ENCODE measurements around the gene TMEM115.

The TMEM115 gene, protein sequence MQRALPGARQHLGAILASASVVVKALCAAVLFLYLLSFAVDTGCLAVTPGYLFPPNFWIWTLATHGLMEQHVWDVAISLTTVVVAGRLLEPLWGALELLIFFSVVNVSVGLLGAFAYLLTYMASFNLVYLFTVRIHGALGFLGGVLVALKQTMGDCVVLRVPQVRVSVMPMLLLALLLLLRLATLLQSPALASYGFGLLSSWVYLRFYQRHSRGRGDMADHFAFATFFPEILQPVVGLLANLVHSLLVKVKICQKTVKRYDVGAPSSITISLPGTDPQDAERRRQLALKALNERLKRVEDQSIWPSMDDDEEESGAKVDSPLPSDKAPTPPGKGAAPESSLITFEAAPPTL

DNA sequence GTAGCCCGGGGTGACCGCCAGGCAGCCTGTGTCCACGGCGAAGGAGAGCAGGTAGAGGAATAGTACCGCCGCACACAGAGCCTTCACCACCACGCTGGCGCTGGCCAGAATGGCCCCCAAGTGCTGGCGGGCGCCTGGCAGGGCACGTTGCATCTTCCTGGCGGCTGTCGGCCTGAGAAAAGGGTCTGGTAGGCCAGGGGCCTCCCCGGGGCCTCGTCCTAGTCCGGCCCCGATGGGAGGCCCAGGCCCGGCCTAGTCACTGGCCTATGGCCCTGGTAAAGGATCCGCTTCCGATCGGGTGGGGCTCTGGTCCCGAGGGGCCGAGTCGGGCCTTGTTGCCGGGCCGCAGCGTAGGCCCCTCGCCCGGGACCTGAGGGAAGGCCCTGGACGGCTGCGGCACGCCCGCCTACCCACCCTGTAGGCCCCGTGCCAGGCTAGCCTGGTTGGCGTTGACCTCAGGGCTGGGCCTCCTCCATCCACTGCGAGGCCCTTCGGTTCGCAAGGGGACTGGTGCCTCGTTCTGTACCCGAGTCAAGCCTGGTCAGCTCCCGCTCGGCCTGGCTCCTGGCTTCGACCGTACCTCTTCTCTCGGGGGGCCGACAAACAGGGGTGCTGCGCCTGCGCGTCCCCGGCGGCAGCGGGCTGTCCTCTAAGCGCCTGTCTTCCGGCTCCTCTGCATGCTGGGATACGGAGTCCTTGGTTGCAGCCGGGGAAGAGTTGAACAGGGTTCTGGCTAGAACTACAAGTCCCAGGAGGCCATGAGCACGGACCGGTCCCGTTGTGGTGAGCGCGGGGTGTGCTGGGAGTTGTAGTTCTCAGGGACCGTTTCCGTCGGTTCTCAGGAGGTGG, at the start of gene TMEM115:
TSS of gene TMEM115 (minus strand) at position 611 of the 849 bp plus-strand sequence. CDS start at position 153, 458 bp downstream.
- DNase-seq, result peak; percentile 80

DNA sequence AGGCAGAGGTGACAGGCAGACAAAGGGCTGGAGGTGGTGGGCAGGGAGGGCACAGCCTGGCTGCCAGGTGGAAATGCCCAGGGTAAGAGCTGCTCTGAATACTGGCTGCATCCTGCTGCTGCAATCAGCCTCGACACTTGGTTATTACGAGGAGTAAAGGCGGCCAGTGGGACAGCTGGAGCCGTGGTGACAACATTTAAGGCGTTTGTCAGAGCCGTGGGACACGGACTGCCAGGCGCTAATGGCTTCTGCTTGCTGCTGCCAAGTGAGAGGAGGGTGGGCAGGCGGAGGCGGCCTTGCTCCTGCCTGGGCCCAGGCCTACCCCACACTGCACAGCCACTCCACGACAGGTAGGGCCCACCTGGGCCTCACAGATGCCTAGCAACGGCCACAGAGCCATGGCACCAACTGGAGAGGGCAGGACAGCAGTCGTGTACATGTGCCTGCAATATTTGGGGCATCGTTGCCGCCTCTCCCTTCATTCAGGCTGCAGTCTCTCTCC, 49.2 kb upstream of the TMEM115 start:
- no peak for DNase-seq

DNA sequence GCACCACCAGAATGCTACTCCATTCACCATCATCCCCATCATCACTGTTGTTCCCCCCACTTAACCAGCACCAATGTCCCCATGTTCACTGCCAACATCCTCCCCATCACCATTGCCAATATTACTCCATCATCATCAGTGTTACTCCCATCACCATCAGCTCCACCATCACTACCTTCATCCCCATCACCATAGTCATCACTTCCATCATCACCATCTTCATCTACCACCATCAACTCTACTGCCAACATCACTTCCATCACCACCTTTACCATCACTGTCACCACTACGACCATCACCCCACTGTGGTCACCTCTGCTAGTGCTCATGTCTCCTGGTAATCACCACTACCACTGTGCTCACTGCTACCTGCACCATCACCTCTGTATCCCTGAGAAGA, 47.2 kb upstream of the TMEM115 start:
- no peak for DNase-seq

DNA sequence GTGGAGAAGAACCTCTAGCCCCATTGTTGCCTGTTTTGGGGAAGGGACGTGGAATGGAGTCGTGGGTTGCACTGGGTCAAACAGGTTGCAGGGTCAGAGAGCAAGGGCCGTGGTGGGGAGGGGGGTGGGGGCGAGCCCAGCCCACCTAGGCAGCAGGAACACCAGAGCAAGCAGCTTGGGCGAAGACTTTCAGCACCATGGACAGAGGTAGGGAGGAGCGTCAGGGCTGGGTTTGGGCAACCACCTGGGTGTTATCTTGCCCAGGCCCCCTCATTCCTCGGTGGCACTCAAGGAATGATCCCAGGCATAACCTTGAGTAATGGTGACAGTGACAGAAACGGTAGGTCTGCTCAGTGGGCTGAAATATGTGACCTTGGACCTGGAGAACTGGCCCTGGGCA, 45.9 kb upstream of the TMEM115 start:
- DNase-seq, result no peak

DNA sequence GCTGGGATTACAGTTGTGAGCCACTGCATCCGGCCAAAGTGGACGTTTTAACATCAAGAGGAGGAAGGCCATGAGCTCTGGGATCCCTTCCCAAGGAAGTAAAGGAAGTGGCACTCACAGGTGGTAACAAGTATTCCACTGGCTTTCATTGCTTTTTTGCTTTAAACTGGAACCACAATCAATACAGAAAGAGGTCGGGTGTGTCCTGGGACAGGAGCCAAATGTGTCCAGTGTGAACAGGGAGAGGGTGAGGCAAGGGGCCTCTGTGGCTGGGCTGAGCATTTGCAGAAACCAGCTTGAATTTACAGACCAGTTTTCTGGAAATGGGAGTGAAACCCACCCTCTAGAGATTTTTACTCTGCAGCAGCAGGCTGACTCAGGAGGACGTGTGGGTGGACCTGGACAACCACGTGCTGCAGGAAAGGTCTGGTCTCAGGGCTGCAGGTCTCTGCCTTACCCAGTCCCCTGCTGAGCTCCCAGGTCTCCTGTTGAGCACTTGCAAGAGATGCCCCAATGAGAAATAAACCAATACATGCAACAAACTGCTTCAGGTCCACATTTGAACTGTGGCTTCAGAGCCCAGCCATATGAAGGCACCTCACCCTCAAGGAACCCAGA, 42.8 kb upstream of the TMEM115 start:
- DNase-seq, result no peak

DNA sequence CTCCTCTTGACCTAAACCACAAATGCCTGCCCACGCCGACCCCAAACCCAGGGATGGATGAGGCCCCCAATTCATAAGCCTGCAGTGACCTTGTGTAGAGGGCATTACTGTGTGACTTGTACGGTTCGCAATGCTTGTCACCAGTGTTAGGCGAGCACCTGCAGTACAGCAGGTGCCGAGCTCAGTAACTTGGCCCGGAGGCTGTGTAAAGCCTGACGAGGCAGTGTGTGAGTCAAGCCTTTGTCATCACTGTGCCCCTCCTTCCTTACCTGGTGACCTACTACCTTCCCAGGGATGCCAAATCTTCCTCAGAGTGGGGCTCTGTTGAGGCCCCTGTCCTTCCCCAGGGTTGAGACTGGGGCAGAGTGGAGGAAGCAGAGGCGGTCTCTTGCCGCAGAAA, 37.2 kb upstream of the TMEM115 start:
- DNase-seq, result no peak

DNA sequence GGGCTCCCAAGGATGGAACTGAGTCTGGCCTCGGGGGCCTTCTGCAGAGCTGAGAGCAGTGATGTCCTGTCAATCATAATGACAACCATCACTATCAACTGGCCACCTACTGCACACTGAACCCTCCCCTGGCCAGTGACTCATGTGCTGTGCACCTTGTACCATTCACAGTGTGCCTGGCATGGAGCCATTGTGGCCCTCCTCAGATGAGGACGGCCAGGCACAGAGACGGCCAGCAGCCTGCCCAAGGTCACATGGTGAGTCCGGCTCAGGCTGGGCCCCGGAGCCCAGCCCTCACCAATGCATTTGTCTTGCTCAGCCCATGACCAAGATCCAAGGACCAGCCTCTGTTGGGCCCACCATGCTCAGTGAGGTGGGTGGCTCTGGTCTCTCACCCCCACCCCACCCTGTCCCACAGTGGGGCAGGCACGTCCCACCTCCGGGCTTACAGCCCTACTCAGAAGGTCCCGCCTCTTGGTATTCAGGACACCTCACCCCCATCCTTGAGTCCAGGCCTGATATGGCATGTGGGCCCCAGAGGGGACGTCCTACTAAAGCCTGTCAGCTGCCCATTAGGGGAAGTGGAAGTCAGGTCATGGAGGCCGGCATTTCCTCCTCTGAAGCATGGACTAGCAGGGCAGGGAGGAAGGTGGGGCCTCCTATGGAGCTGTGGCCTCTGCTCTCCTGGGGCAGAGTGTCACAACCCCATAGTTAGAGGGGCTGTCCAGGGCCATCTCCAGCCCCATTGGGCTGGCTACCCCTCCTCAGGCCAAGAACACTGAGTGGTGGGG, 35.9 kb upstream of the TMEM115 start:
- no peak for DNase-seq

DNA sequence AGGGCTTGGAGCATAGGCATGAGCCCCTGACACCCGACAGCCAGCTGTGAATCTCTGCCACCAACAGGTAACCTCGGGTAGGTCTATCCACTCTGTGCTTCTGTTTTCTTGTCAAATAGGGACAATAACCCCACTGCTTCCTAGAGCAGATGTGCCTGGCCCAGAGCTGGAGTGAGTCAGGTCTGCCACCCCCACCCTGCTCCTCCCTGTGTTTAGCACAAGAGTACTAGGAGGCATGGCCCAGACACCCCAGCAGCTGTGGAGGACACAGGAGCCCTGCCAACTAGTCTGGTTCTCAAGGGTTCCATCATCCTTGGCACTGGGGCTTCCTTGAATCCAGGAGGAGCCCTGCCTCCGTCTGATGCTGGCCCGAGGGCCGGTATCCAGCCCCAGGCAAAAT, 33.7 kb upstream of the TMEM115 start:
- DNase-seq, result no peak

DNA sequence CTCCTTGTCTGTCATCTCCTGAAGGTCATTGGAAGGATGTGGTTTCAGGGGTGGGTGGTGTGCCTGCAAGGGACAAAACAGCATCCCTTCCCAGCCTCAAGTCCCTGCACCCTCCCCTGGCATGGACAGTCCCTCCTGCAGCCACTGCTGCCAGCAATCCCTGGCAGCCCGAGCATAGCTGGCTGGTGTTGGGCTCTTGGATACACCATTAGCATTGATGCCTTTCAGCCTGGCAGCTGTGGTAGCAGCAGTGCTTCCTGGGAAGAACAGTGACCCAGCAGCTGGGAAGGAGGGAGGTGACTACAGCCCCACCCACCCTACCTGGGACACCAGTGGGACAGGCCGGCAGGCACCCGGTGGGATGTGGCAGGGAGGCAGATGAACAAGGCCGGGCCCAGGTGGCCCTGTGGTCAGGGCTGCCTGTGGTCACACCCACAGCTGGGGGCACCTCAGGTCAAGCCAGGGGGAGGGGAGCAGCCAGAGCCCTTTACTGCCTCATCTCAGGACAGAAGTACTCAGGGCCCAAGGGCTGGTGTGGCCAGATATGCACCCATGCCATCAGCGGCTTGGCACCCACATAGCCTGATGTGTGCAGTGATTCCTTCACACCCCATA, 32.9 kb upstream of the TMEM115 start:
- no peak for DNase-seq

DNA sequence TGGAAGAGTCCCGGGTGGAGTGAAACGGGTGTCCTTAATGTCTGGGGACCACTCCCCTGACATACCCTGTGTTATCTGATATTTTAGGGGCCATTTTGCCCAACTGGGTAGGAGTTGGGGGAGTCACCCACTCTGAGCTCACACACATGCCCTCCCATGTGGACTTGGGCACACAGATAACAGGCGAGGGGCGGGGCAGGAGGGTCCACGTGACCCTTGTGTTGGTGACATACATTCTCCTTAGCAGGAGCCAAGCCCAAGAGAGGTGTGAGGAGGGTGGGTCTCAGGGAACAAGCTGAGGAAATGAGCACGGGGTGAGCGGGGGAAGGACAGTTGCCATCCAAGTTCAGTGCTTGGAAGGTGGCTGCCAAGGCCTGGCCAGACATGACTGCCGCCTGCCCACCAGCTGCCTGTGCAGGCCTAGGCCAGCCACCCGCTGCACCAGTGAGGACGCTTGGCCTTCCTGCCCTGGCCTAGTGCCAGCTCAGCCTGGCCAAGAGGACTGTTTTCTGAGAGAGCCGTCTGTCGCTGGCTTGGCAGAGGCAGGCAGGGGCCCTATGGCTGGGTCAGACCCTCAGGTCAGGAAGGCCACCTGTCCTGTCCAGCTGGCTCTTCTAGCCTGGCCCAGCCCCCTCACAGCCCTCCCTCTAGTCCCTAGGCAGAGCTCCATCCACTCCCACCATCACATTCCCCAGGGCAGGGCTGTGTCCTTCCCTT, 31.3 kb upstream of the TMEM115 start:
- DNase-seq, result peak; percentile 7

DNA sequence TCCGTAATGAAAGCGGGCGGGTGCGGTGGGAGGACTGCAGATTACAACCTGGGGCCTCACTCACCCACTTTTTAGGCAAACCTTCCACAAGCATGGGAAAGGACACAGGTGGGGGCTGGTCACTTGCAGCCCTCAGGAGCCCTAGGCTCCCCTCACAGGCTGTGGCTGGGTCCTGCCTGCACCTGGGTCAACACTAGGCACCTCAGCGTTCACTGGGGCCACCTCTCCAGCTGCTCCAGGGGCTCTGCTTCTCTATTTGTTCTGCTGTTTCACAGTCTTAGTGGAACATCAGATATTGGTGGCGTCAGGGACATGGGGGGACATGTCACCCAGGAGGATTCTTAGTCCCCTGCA, 30.1 kb upstream of the TMEM115 start:
- DNase-seq, result no peak

DNA sequence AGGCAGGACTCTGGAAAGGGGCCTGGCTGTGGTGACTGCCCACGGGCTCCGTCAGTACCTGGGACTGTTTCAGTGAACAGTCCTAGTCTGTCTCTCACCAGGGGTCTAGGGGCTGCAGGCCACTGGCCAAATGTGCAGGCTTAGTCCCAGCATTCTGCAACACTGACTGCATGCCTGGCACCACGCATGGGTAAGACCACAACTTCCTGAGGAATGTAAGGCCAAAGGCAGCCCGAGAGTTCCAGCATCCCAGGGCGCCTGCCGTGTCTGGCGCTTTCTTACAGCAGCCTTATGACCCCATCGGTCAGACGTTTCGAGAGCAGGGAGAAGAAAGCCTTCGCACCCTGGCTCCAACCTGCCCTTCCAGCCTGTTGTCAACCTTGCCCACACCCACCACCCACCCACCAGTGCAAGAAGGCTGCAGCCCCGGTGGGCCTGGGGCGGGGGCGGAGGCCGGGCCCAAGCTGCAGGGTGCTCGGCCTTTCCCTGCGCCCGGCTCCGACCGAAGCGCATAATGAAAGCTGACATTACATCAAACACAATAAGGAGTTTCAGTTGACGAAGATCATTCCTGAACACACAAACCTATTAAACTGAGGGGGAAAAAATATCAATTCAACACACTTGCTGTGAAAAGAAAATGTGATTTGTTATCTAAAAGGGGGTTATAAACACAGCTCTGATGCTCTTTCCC, 29.5 kb upstream of the TMEM115 start:
- no peak for DNase-seq

DNA sequence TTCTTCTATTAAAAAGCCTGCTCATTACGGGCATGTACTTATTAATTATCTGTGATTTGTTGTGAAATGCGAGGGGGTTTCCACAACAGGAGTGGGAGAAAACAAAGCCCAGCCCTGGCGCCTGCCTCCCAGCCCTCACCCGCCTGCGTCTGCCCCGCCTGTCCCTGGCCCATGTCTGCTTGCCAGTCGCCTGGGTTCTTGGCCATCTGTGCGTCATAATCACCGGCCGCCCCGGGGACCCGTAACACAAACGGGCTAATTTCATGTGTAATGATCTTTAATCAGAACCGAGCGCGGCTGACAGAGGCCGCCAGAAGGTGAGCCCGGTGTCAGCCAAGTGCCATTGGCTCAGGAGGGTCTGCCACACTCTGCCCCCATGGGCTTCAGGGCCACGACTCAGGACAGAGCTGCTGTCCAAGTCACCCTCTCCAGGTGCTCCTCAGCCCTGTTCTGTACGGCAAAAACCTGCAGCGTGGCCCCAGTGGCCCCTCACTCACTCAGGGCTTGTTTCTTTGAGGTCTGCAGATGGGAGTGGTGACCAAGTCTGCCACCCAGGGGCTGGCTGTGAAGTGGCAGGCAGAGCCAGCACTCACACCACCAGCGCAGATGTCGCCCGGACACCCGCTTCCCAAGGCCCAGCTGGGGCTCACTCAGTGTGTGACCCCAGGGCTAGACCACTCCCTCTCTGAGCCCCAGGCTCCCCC, 28.8 kb upstream of the TMEM115 start:
- no peak for DNase-seq

DNA sequence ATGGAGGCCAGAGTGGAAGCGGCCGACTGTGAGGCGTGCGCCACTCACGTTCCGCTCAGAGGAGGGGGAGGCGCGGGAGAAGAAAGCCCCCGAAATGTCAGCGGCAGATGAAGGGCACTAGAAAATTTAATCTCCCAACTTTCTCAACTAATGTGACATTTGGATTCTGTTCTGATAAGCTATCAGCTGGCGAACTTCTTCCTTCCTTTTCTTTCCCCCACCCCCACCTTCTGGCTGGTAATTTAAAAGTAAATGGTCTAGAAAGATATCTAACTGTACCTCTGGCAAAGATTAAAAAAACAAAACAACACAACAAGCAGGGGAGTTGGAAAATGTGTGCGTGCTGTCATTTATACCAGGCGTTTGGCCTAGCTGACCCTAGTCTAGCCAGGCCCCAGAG, 26.4 kb upstream of the TMEM115 start:
- no peak for DNase-seq

DNA sequence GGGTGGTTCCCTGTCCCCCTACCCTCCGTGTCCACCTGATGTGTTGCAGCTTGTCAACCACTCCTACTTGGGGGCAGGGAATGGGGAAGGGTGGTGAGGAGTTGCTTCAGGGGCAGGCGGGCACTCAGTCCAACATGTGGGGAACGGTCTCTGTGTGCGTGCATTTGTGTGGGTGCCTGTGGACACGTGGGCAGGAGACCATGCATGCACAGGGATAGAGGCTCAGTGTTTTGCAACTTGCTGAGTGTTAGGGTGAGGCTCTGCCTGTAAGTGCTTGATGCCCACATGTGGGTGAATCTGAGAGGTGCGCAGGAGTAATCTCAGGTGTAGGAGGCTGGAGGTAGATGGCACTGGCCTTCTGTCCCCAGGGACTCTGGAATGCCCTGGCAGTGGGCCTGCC, 24.4 kb upstream of the TMEM115 start:
- no peak for DNase-seq

DNA sequence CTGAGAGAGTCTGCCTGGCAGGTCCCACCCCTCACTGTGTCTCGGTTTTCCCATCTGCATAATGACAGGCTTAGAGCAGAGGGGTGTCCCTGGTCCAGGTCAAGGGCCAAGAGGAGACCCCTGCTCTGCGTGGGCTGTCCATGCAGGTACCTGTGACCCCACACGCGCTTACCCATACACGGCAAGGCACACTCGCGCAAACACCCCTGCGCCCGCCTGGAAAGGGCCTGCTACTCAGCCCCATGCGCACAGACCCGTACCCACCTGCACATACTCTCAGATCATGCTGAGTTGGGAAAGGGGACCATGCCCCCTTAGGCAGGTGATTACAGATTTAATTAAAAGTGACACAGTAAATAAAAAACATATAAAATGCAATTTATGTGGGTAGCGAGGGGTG, 23.4 kb upstream of the TMEM115 start:
- DNase-seq, result no peak

DNA sequence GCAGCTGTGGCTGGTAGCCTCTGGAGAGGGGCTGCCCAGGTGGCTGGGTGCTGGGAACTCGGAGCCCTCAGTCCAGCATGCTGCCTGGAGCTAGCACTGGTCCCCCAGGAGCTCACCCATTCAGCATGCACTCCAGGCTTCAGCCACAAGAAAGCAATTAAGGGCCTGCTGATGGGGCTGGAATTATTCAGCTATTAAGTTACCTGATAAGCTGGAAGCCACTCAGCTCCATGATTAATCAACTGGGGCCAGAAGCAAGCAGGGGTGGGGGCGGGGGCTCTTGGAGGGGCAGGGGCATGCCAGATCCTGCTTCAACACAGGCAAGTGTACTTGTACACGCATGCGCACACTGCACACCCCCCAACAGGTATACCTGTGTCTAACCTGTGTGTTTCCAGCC, 22.1 kb upstream of the TMEM115 start:
- DNase-seq, result no peak

DNA sequence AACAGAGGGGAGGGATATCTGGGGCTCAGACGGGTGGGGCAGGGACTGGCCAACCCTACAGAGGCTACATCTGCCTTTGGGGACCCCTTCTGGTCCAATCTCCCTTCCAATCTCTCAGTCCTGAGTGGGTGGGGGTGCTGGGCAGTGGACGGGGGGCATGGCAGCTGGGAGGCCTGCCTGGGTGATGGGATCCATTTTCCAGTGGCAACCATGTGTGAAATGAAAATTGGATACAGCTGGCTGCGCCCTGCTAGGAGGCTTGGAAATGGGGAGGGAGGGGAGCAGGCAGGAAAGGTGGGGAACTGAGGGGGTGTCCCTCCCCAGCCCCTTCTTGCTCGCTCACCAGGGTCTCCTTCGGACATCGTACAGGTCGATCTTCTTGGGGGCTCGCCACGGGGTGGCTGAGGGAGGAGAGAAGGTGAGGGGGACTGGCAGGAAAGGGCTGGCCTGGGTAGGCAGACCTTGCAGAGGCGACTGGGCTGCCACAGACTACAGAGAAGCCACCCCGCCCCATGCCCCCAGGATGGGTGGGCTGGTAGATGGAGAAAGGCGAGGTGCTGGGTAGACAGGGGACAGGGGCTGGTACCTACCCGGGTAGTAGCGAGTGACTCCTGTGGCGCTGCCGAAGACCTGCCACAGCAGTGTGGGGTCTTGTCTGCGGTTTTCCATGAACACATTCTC, 21.2 kb upstream of the TMEM115 start:
- no peak for DNase-seq

DNA sequence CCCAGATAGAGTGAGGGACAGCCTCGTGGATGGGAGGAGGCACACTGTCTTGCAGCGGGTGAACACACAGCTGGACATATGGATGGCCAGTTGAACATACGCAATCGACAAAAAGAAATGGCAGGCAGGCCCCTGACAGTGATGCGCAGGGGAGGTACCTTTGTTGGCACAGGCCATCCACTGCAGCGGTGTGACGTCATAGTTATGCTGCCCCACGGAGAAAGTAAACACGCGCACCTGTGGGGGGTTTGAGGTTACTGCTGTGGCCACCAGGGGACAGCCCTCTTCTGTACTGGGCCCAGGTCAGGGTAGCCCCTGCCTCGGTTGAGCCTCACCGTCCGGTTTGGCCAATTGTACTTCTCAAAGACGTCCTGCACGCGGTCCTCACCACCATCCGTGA, 19.4 kb upstream of the TMEM115 start:
- no peak for DNase-seq

DNA sequence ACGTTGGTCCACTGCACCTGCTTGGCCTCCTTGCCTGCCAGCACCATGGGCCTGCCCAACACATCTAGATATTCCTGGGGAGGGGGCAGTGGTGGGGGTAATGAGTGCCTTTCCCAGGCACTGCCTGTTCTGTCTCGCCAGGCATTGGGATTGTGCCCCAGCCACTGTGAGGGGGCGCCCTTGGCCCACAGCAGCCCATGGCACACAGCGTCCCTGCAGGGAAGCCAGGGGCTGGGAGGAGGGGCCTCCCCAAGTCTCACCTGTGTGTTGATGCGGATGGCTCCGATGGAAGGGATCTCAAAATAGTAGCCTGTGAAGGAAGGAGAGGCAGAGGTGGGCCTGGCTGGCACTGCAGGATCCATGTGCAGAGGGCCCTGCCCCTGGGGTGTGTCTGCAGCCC, 18.7 kb upstream of the TMEM115 start:
- no peak for DNase-seq

All from NCI-H774 (cell line).